Measurements from ENCODE around the gene AOAH.
"Not testable (repeated sequence)": the region's sequence is repeated elsewhere in the genome, so short reads cannot be mapped to it uniquely, and the experiment has no call there.

Gene AOAH

DNA sequence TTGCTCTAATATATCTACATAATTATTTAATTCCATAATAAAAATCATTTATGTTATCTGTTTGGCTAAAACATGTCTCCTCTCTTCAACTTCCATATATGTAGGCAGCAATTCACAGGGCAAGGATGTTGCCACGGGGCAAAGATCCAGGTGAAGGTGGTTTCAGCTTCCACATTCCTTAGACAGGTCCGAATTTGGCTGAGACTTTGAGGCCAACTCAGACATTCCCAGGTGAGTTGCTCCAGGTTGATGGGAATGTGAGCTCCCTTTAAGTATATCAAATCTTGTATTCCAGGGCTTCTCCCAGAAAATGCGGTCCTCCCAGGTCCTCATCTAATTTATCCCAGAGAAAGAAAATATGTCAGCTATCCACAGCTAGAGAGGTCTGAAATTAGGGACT, 15.1 kb upstream of the AOAH start:
- no peak for DNase-seq (ENCODE audit: low read depth in 2 of 2)

DNA sequence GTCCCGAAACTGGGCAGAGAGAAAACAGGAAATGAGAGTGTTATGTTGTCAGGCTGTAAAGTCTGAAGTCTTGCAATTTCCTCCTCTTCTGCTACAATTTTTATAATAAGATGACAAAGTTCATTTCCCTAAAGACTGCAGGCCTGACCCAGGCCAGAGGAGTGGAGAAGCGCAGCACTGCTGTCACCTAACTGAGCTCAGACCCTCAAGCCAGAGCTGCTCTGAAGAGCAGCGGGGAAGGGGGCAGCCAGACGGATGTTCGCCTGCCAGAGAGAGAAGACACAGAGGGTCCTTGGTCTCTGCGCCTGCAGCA, 12.6 kb upstream of the AOAH start:
- no peak for DNase-seq (ENCODE audit: low read depth in 2 of 2)

- no peak for DNase-seq (ENCODE audit: low read depth in 2 of 2)
Observed at GRCh38 chr7:36736090-36736898, 12.0 kb upstream of the AOAH start.

DNA sequence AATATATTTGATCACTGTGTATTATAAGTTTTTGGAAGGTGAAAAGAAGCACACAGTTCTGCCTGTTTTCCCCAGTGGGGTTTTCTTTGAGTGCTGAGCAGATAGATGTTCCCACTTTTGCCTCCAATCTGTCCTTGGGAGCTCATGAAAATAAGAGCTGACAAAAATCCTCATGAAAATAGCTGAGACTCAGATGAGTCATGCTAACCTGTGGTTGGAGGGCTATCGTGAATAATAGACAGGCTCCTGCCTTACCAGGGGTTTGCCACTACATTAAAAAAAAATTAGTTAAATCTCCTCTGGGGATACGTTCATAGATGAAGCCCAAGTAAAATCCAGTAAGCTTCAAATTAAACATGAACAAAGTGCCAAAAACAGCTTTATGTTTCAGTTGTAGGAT, 10.9 kb upstream of the AOAH start:
- DNase-seq (ENCODE audit: low read depth in 2 of 2): no peak

DNA sequence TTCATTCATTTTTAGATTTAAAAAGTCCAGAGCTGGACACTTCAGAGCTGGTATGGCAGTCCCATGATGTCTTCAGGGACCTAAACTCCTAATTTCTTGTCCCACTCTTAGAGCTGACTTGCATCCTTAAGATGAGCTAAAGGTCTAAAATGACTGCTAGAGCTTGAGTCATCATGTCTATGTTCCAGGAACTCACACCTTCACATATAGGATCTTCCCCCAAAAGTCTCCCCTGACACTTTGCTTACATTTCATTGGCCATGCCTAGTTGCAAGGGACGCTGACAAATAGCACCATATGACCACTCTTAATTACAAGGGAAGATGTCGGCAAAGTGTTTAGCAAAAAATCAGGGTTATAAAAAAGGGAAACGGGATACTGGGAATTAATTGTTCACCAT, 10.4 kb upstream of the AOAH start:
- no peak for DNase-seq (ENCODE audit: low read depth in 2 of 2)

DNA sequence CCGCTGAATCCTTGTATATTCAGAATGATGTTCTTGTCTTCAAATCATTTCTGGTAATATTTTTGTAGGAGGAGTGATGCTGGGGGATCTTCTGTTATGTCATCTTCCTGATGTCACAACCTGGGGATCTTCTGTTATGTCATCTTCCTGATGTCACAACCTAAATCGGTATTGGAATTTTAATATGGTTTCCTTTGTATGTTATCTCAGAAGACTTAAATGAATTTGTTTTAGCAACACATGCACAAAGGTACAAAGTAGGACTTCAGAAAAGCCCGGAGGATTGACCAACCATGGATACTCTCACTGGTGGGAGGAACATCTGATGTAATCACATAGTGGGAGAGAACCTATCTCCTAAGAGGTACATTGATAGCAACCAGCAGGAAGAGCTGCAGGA, 9.1 kb upstream of the AOAH start:
- DNase-seq (ENCODE audit: low read depth in 2 of 2): no peak

DNA sequence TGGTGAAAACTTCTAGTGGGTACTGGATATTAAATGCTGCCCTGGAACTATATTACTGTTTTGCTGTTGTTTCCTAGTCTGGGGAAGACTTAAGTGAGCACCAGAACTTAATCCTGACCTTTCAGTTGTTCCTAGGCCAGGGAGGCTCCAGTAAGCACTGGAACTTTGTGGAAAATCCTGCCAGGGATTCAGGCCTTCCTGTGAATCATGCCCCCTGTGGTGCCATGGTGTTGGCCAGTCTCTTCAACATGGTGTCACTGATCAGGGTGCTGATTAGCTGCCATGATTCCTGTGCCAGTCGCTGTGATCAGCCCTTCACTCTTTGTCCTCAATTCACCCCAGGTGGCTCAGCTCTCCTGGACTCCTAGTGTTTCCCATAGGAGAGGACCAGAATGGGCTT, 8.5 kb upstream of the AOAH start:
- no peak for DNase-seq (ENCODE audit: low read depth in 2 of 2)

DNA sequence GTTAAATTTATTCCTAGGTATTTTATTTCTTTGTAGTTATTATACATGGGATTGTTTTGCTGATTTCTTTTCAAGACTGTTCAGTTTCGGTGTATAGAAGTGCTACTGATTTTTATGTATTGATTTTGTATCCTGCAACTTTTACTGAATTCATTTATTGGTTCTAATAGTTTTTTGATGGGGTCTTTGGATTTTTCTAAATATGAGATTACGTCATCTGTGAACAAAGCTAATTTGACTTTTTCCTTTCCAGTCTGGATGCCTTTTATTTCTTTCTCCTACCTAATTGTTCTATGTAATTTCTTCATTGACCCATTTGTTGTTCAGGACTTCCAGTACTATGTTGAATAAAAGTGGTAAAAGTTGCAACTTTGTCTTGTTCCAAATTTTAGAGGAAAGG, 5.8 kb upstream of the AOAH start:
- DNase-seq (ENCODE audit: low read depth in 2 of 2): no peak

GRCh38 chr7:36728143-36728542, 3.8 kb upstream of the AOAH start:
- DNase-seq (ENCODE audit: low read depth in 2 of 2): no peak

GRCh38 chr7:36726806-36727503, 2.7 kb upstream of the AOAH start:
- no peak for DNase-seq (ENCODE audit: low read depth in 2 of 2)

- DNase-seq (ENCODE audit: low read depth in 2 of 2): no peak
Observed at GRCh38 chr7:36726311-36726710, 2.0 kb upstream of the AOAH start.

DNA sequence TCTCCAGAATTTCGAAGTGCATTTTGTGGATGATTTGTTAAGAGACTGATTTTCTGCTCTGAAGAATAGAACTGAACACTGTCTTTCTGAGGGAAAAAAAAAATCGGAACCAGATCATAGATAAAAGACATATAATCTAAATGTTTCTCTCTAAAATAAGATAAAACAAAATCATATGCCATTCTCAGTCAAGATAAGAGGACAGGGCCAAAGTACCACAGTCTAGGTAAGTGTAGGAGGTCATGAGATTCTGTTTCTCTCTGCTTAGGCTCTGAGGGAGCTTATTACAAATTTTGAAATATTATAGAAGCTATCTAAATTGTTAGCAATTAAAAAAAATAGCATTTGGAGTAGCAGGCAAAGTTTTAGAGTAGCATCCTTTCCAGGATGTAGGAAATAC, 702 bp upstream of the AOAH start:
- no peak for DNase-seq (ENCODE audit: low read depth in 2 of 2)

DNA sequence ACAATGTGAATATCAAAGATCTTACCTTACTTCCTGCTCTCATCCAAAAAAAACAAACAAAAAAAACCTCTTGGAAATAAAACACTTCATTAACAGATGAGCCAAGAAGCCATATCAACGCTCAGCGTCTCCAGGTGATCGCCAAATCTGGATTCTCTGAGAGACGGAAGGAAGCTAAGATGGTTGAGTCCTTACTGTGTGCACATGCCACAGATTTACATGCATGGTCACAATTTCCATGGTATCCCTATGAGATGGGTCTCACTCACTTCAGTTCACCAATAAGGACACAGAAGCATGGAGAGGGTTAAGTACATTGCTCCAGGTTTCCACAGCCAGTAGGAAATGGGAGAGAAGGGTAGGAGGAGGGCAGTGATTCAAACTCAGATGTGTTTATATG, 1.0 kb downstream of the AOAH start:
- no peak for DNase-seq (ENCODE audit: low read depth in 2 of 2)

DNA sequence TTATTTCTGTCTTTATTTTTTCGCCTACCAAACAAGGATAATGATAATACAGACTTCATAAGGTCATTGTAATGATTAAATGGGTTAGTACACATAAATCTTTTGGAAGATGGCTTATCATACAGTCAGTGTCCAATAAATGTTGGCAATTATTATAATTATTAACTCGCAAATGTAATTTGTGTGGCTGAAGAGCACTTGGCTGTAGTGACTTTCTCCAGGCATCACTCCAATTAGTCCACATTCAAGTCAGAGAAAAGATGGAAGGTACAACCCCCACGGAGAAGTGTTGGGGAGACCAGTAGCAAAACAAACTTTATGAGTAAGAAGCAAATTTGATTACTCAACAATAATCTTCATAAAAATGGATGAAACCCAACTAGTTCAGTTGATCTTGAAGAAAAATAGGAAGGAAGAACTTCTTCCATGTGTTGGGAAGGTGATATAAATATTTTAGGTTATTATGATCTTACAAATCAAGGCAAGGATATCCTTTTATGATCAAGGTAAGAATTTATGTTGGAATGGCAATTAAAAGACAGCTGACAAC, 5.1 kb downstream of the AOAH start:
- no peak for DNase-seq (ENCODE audit: low read depth in 2 of 2)

DNA sequence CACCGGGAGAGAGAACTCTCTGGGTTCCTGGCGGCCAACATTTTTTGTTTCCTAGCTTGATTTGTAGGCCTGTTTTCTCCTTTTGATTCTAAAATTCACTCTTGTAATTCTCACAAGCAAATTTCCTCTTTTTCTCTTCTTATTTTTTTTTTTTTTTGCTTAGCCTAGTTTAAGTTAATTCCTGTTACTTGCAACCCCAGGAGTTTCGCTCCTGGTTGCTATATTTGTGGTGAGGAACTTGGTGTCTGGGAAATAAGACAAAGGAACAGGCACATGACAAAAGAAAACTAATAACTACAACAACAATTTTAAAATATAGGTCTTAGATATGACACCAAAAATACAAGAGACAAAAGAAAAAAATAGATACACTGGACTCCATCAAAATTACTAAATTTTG, 6.7 kb downstream of the AOAH start:
- DNase-seq (ENCODE audit: low read depth in 2 of 2): no peak

- DNase-seq (ENCODE audit: low read depth in 2 of 2): not testable (repeated sequence)
Observed at GRCh38 chr7:36716802-36717201, 7.5 kb downstream of the AOAH start.

DNA sequence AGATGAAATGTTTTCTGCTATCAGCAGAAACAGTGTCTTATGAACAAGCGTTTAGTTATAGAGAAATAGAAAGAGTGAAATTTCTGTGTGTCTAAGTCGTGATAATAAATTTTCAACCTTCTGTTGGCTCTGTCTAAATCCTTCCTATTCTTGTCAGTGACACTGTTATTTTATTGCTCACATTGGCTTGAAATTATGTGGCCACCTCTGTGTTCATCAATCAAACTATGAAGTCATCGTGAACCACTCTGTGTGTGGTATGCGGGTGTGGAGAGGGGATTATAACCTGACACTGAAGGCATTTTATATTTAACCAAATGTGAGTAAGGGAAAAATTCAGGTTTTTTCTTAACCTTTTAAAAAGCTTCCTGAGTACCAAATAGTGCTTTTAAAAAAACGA, 12.3 kb downstream of the AOAH start:
- DNase-seq (ENCODE audit: low read depth in 2 of 2): no peak

DNA sequence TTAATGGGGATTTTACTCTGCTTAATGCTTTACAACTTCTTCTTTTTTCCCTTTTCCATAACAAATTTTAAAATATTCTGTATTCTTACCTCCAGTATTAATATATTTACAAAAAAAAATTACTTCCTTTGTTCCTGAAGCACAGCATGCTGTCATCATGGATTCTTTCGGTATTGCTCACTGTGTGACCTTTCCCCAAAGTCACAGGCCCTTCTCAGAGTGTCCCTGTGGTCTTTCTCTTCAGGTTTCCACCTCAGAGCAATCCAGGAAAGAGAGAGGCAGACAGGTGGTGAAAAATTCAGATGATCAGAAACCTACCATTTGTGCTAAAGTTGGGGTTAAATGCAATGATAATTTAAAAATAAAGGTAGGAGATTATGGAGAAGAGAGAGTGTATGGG, 13.0 kb downstream of the AOAH start:
- no peak for DNase-seq (ENCODE audit: low read depth in 2 of 2)

GRCh38 chr7:36710186-36710791, 14.0 kb downstream of the AOAH start:
- no peak for DNase-seq (ENCODE audit: low read depth in 2 of 2)

- no peak for DNase-seq (ENCODE audit: low read depth in 2 of 2)
Observed at GRCh38 chr7:36708767-36709166, 15.5 kb downstream of the AOAH start.

- DNase-seq (ENCODE audit: low read depth in 2 of 2): no peak
Observed at GRCh38 chr7:36707898-36708297, 16.4 kb downstream of the AOAH start.

- no peak for DNase-seq (ENCODE audit: low read depth in 2 of 2)
Observed at GRCh38 chr7:36707465-36707864, 16.8 kb downstream of the AOAH start.

- not testable (repeated sequence) for DNase-seq (ENCODE audit: low read depth in 2 of 2)
Observed at GRCh38 chr7:36703860-36704259, 20.4 kb downstream of the AOAH start.
